NCI-H1436 (cell line): ENCODE results near the gene C4BPB.

ENCODE experiments used
- DNase-seq: peaks from one replicate; lab custom pipeline; 2025; lab: John Stamatoyannopoulos, UW

C4BPB gene

GRCh38 chr1:207085887-207086286, 2.8 kb upstream of the C4BPB start:
- DNase-seq, result no peak

DNA sequence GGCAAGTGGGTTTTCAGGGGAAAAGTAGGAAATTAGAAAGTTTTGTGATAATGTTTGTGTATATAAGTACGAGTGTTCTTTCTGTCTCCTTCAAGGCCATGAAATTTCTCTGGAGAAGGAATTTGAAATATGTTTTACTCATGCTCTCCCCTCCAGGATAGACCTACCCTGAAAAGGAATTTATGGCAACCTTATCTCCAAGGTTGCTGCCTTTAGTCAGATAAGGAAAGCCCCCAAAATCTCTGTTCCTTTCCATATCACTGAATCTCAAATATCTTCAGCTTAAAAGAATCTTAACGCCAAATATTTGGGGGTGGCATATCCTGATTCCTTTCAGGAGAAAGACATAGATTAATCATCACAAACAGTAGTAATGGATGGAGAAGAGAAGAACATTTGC, 499 bp upstream of the C4BPB start:
- no peak for DNase-seq

DNA sequence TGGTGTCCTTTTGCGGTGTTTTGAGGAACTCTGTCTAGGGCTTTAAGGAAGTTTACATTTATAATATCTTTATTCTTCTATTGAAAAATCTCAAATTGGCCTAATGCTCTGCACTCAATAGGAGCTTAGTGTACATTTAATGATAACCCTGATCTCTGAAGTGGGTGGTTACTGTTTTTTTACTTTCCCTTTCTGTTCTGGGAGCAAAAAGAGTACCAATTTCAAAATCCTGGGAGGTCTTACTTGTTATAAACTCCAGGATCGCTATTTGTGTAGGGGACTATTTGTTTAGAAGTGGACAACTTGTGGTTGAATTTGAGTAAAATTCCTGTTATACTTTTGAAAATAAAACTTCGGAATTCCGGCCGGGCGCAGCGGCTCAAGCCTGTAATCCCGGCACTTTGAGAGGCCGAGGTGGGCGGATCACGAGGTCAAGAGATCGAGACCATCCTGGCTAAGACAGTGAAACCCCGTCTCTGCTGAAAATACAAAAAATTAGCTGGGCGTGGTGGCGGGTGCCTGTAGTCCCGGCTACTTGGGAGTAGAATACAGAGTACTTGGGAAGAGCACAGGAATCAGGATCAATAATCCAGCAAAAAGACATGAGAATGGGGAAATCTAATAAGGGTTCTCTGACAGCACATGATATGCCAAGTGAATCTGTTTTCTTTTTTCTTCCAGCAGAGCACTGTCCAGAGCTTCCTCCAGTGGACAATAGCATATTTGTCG, 1.1 kb downstream of the C4BPB start:
- no peak for DNase-seq

GRCh38 chr1:207091200-207091908, 2.7 kb downstream of the C4BPB start:
- DNase-seq, result no peak

- DNase-seq, result no peak
These were observed 5.3 kb downstream of the C4BPB start for GRCh38 chr1:207093944-207094343.

- DNase-seq, result no peak
These were observed 9.2 kb downstream of the C4BPB start for GRCh38 chr1:207097871-207098324.

GRCh38 chr1:207101720-207102119, 13.1 kb downstream of the C4BPB start:
- DNase-seq, result no peak

DNA sequence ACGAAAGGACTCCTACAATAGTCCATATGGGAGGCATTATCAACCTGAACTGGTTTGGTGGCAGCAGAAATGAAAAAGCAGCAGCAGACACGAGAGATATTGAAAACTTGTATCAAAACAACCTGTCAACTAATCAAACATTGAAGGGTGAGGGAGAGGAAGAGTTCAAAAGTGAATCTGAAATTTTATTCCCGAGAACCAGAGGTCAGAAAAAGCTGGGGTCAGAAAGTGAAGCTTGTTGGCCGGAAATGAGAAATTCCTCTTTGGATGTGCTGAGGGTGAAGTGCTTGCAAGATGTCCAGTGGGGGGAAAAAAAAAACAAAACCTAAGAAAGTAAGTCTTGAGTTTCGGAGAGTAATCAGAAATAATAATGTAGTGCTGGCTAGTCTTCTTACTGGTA, 13.5 kb downstream of the C4BPB start:
- no peak for DNase-seq

GRCh38 chr1:207102659-207103058, 14.0 kb downstream of the C4BPB start:
- DNase-seq, result no peak

DNA sequence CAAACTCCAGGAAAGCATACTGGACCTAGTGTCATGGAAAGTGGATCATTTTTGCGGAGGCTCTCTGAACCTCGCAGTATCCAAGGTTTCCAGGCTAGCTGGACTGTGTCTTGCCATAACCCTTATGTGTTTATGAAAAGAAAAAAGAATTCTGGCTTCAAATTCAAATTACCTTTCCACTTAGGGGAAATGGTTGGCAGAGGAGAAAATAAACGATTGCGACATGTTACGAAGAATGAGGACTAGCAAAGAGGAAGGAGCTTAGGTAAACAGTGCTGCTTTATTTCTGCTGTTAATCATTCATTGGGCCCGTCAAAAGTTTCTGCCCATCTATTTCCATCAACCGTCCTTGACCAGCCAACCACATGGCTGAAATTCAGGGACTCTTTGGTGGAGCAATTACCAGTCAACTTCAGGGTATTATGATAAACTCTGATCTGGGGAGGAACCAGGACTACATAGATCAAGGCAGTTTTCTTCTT, 15.3 kb downstream of the C4BPB start, which contains the start of gene C4BPA:
Gene C4BPA (plus strand): TSS at position 342 of the 482 bp plus-strand sequence. CDS start 8,793 bp downstream, outside the sequence.
- DNase-seq, result no peak

DNA sequence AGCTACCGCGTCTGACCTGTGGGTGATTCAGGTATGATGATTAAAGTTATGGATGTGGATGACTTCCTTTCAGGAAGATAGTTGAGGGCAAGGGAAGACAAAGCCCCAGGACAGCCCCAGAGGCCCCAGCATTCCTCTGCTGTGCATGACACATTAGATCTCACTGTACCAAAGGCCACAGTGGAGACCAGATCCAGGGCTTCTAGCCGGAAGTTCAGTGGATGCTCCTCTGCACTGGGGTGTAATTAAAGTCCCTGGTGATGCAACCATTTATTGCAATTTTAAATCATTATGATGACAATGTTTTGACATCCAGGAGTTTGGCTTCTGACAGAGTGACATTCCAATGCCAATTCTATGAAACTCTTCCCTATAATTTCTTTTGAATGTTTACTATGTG, 20.3 kb downstream of the C4BPB start:
- DNase-seq, result no peak

- no peak for DNase-seq
These were observed 24.1 kb downstream of the C4BPB start for GRCh38 chr1:207112616-207113296.

- no peak for DNase-seq
These were observed 26.6 kb downstream of the C4BPB start for GRCh38 chr1:207115269-207115668.

DNA sequence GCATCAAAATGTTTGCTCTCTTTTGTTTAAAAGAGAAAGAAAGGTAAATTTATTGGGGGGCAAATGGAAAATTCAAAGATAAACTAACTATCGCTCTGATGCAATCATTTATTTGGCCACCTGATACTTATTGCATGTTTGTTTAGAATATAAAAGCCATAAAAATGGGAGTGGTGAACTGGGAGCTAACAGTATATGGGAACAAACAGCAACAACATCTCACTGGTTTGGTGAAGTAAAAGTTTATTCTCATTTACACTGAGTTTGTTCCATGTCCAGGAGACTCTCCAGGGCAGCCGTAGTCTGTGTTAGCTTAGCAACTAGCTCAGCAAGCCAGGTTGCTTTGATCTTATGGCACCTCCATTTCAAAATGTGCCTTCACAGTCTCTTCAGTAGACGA, 35.7 kb downstream of the C4BPB start:
- no peak for DNase-seq

DNA sequence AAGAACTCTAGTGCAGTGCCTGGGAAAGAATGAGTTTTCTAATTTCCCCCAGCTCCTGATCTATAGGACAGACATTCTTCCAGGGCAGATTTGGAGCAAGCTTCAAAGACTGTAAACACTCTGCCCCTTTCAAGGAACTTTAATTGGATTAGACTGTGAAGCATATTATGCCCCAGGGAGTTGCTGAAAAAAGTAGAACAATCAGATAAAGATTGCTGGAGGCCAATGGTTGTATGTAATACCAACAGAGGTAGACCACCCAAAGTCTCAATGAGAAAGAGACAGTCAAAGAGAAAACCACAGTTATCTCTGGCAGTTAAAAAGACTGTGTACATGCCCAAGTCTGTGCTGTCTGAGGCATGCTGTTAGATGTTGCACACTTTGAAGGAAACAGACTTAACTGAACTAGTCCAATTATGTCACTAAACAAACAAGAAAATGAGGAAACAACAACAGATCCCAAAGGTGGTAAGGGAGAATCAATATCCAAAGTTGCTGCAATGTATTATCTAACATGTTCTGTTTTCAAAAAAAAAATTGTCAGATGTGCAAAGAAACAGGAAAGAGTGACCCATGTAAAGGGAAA, 39.8 kb downstream of the C4BPB start:
- DNase-seq, result no peak

- DNase-seq, result no peak
These were observed 40.4 kb downstream of the C4BPB start for GRCh38 chr1:207129053-207129452.

- no peak for DNase-seq
These were observed 41.8 kb downstream of the C4BPB start for GRCh38 chr1:207130252-207131036.

- DNase-seq, result no peak
These were observed 42.5 kb downstream of the C4BPB start for GRCh38 chr1:207131163-207131562.

GRCh38 chr1:207134581-207134980, 45.9 kb downstream of the C4BPB start:
- DNase-seq, result no peak

- DNase-seq, result no peak
These were observed 51.0 kb downstream of the C4BPB start for GRCh38 chr1:207139616-207140015.

- DNase-seq, result no peak
These were observed 51.9 kb downstream of the C4BPB start for GRCh38 chr1:207140536-207140935.
